K562 (cell line): ENCODE results near the gene ACSS2. TPM values are rescaled to one million over a fixed set of nuclear protein-coding genes. Genes with fewer than 3 reads are reported as not detected.

Experiments used
- BCOR ChIP-seq: fragments of 450-650 bp; IDR thresholded peaks from 2 replicates; pipeline ENCODE4 v1.6.1; 2016
- CTBP1 ChIP-seq: fragments of 450-650 bp; IDR thresholded peaks from 2 replicates; pipeline ENCODE4 v1.6.1; 2016; ENCODE audit warnings: borderline replicate concordance
- FOXM1 ChIP-seq, 2 experiments: fragments of 450-650 bp in 1 of 2; sonication (generic) in 1 of 2; formaldehyde crosslinking in 1 of 2; IDR thresholded peaks; 2 replicates each; pipeline versions ENCODE4 v1.6.1 to v1.9.0; 2017 to 2022; ENCODE audit warnings: low read depth in 2 of 2, mild to moderate bottlenecking in 2 of 2, missing genetic modification reagents in 1 of 2, moderate library complexity in 1 of 2
- KLF6 ChIP-seq: fragments of 250-450 bp; sonication (Bioruptor Pico); IDR thresholded peaks from 2 replicates; pipeline ENCODE4 v1.4.0; 2020; ENCODE audit warnings: mild to moderate bottlenecking, moderate library complexity, borderline replicate concordance
- MEIS2 ChIP-seq: fragments of 450-650 bp; IDR thresholded peaks from 2 replicates; pipeline ENCODE4 v1.6.1; 2014; ENCODE audit warnings: mild to moderate bottlenecking; ENCODE audit not compliant: partially characterized antibody
- POLR3A ChIP-seq: IDR thresholded peaks from 2 replicates; pipeline ENCODE4 v1.6.1; 2011; ENCODE audit warnings: borderline replicate concordance, mild to moderate bottlenecking, moderate library complexity; ENCODE audit not compliant: insufficient read length, insufficient read depth; ENCODE audit errors: extremely low read depth
- PURB ChIP-seq: sonication (generic); formaldehyde crosslinking; IDR thresholded peaks from 2 replicates; pipeline ENCODE4 v1.9.0; 2021; ENCODE audit warnings: low read depth, mild to moderate bottlenecking, missing genetic modification reagents
- RAD21 ChIP-seq, 2 experiments: fragments of 250-450 bp in 1 of 2; fragments of 450-650 bp in 1 of 2; sonication (Bioruptor Pico) in 1 of 2; formaldehyde crosslinking in 1 of 2; IDR thresholded peaks in 1 of 2; conservative IDR thresholded peaks in 1 of 2; 2 replicates each; pipeline versions ENCODE4 v1.4.0 to v1.8.0; 2020 to 2022; ENCODE audit warnings: mild to moderate bottlenecking in 2 of 2, moderate library complexity in 1 of 2
- SMARCC2 ChIP-seq: fragments of 450-650 bp; IDR thresholded peaks from 2 replicates; pipeline ENCODE4 v1.6.1; 2017; ENCODE audit warnings: antibody characterized with exemption, moderate library complexity, mild to moderate bottlenecking, low read depth
- SNRNP70 ChIP-seq: fragments of 200-400 bp; formaldehyde crosslinking; optimal IDR thresholded peaks from 2 replicates; pipeline ENCODE3; 2017; ENCODE audit warnings: low read depth, low read length
- TCF3 ChIP-seq: sonication (generic); formaldehyde crosslinking; IDR thresholded peaks from 2 replicates; pipeline ENCODE4 v1.4.0; 2020; ENCODE audit warnings: mild to moderate bottlenecking, missing genetic modification reagents
- ZNF217 ChIP-seq: sonication (generic); formaldehyde crosslinking; IDR thresholded peaks from 2 replicates; pipeline ENCODE4 v1.8.0; 2022; ENCODE audit warnings: mild to moderate bottlenecking, missing genetic modification reagents
- polyA plus RNA-seq, 8 experiments: library from polyadenylated mRNA; depleted of rRNA in 4 of 8; stranded (reverse) in 5 of 8; unstranded in 3 of 8; fragments of >200 nt; fragmentation: Nextera tagmentation in 2 of 8; fragmentation: Illumina TruSeq in 1 of 8; extraction: Ambion mirVana in 2 of 8; extraction: Trizol in 1 of 8; gene quantifications; 2 replicates each; pipeline versions ENCODE4 v1.2.1 to v1.2.3, GENCODE V29; 2011 to 2014; ENCODE audit warnings: inconsistent platforms in 1 of 8, missing spikeins in 1 of 8
- total RNA-seq, 7 experiments: library from RNA; depleted of rRNA in 6 of 7; stranded (reverse); fragments of >200 nt in 6 of 7; fragmentation: Illumina TruSeq in 2 of 7; extraction: Trizol in 2 of 7; gene quantifications; 2 replicates each; pipeline versions ENCODE4 v1.2.1 to v1.2.3, GENCODE V29; 2011 to 2021; ENCODE audit warnings: low replicate concordance in 1 of 7
- TF ChIP-seq, protein P1 (sequence below): IDR thresholded peaks from 2 replicates; pipeline ENCODE4 v1.6.1; 2012; ENCODE audit warnings: low read depth, low read length, improper control_type of control experiment, borderline replicate concordance
- TF ChIP-seq, protein P2 (sequence below): fragments of 450-650 bp; IDR thresholded peaks from 2 replicates; pipeline ENCODE4 v1.6.1; 2016; ENCODE audit warnings: mild to moderate bottlenecking, moderate library complexity

ACSS2 gene
- total and polyA plus RNA-seq, 9 of the 15 experiments (the other 6 are each of a cell fraction or from before 2014, with no cell fraction given): 21.9 to 246 (median 66.2) TPM

- TF ChIP-seq, protein P1, sequence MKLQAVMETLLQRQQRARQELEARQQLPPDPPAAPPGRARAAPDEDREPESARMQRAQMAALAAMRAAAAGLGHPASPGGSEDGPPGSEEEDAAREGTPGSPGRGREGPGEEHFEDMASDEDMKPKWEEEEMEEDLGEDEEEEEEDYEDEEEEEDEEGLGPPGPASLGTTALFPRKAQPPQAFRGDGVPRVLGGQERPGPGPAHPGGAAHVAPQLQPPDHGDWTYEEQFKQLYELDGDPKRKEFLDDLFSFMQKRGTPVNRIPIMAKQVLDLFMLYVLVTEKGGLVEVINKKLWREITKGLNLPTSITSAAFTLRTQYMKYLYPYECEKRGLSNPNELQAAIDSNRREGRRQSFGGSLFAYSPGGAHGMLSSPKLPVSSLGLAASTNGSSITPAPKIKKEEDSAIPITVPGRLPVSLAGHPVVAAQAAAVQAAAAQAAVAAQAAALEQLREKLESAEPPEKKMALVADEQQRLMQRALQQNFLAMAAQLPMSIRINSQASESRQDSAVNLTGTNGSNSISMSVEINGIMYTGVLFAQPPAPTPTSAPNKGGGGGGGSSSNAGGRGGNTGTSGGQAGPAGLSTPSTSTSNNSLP: no peak
- peak; percentile 78 for TF ChIP-seq MEIS2
- TF ChIP-seq, protein P2, sequence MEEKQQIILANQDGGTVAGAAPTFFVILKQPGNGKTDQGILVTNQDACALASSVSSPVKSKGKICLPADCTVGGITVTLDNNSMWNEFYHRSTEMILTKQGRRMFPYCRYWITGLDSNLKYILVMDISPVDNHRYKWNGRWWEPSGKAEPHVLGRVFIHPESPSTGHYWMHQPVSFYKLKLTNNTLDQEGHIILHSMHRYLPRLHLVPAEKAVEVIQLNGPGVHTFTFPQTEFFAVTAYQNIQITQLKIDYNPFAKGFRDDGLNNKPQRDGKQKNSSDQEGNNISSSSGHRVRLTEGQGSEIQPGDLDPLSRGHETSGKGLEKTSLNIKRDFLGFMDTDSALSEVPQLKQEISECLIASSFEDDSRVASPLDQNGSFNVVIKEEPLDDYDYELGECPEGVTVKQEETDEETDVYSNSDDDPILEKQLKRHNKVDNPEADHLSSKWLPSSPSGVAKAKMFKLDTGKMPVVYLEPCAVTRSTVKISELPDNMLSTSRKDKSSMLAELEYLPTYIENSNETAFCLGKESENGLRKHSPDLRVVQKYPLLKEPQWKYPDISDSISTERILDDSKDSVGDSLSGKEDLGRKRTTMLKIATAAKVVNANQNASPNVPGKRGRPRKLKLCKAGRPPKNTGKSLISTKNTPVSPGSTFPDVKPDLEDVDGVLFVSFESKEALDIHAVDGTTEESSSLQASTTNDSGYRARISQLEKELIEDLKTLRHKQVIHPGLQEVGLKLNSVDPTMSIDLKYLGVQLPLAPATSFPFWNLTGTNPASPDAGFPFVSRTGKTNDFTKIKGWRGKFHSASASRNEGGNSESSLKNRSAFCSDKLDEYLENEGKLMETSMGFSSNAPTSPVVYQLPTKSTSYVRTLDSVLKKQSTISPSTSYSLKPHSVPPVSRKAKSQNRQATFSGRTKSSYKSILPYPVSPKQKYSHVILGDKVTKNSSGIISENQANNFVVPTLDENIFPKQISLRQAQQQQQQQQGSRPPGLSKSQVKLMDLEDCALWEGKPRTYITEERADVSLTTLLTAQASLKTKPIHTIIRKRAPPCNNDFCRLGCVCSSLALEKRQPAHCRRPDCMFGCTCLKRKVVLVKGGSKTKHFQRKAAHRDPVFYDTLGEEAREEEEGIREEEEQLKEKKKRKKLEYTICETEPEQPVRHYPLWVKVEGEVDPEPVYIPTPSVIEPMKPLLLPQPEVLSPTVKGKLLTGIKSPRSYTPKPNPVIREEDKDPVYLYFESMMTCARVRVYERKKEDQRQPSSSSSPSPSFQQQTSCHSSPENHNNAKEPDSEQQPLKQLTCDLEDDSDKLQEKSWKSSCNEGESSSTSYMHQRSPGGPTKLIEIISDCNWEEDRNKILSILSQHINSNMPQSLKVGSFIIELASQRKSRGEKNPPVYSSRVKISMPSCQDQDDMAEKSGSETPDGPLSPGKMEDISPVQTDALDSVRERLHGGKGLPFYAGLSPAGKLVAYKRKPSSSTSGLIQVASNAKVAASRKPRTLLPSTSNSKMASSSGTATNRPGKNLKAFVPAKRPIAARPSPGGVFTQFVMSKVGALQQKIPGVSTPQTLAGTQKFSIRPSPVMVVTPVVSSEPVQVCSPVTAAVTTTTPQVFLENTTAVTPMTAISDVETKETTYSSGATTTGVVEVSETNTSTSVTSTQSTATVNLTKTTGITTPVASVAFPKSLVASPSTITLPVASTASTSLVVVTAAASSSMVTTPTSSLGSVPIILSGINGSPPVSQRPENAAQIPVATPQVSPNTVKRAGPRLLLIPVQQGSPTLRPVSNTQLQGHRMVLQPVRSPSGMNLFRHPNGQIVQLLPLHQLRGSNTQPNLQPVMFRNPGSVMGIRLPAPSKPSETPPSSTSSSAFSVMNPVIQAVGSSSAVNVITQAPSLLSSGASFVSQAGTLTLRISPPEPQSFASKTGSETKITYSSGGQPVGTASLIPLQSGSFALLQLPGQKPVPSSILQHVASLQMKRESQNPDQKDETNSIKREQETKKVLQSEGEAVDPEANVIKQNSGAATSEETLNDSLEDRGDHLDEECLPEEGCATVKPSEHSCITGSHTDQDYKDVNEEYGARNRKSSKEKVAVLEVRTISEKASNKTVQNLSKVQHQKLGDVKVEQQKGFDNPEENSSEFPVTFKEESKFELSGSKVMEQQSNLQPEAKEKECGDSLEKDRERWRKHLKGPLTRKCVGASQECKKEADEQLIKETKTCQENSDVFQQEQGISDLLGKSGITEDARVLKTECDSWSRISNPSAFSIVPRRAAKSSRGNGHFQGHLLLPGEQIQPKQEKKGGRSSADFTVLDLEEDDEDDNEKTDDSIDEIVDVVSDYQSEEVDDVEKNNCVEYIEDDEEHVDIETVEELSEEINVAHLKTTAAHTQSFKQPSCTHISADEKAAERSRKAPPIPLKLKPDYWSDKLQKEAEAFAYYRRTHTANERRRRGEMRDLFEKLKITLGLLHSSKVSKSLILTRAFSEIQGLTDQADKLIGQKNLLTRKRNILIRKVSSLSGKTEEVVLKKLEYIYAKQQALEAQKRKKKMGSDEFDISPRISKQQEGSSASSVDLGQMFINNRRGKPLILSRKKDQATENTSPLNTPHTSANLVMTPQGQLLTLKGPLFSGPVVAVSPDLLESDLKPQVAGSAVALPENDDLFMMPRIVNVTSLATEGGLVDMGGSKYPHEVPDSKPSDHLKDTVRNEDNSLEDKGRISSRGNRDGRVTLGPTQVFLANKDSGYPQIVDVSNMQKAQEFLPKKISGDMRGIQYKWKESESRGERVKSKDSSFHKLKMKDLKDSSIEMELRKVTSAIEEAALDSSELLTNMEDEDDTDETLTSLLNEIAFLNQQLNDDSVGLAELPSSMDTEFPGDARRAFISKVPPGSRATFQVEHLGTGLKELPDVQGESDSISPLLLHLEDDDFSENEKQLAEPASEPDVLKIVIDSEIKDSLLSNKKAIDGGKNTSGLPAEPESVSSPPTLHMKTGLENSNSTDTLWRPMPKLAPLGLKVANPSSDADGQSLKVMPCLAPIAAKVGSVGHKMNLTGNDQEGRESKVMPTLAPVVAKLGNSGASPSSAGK: no peak
- TF ChIP-seq RAD21 (CRISPR knock-in tag; conservative IDR thresholded peaks at IDR 0.05 in 1 of 2, IDR thresholded peaks at IDR 0.05 in 1 of 2): peak in 1 of 2 experiments; percentile 37; a peak in 2 of 4 replicates
- TF ChIP-seq SNRNP70: no peak
- TF ChIP-seq ZNF217: no peak
- no peak for TF ChIP-seq TCF3
- no peak for TF ChIP-seq POLR3A
- TF ChIP-seq CTBP1: peak; percentile 98
- TF ChIP-seq FOXM1 (IDR thresholded peaks at IDR 0.05; ENCODE audit: low read depth): peak; percentile 27; the same call in 1 of the 2 replicates
- no peak for TF ChIP-seq FOXM1 (CRISPR knock-in tag; IDR thresholded peaks at IDR 0.05; ENCODE audit: low read depth)
- no peak for TF ChIP-seq PURB (CRISPR knock-in tag)
- TF ChIP-seq BCOR: peak; percentile 52; the same call in 1 of the 2 replicates
- no peak for TF ChIP-seq SMARCC2
- TF ChIP-seq KLF6 (CRISPR knock-in tag): no peak
Measured at GRCh38 chr20:34875642-34876405, 588 bp upstream of the ACSS2 start (continued).
